Hepatocyte (in vitro differentiated cells): ENCODE data around the gene DSCAM.

Experiments
- EZH2 ChIP-seq: fragments of 200-600 bp; sonication (generic); IDR thresholded peaks from 2 replicates; pipeline ENCODE4 v1.6.1; 2016; ENCODE audit warnings: antibody characterized with exemption, mild to moderate bottlenecking, borderline replicate concordance
- TF ChIP-seq, protein P1 (sequence below): fragments of 200-600 bp; sonication (generic); IDR thresholded peaks from 2 replicates; pipeline ENCODE4 v1.5.1; 2016; ENCODE audit warnings: antibody characterized with exemption, mild to moderate bottlenecking; ENCODE audit not compliant: poor library complexity

DNA sequence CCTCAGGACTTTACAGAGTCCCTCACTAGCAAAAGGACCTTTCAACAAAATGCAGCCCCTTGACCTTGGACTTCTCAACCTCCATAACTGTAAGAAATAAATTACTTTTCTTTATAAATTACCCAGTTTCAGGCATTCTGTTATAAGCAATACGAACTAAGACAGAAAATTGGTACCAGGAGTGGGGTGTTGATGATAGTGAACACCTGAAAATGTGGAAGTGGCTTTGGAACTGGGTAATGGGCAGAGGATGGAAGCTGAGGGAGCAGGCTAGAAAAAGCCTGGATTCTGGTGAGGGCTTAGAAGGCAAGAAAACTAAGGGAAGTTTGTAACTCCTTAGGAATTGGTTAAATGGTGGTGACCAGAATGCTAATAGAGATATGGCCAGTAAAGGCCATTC, 46.8 kb downstream of the DSCAM start:
- TF ChIP-seq, protein P1, sequence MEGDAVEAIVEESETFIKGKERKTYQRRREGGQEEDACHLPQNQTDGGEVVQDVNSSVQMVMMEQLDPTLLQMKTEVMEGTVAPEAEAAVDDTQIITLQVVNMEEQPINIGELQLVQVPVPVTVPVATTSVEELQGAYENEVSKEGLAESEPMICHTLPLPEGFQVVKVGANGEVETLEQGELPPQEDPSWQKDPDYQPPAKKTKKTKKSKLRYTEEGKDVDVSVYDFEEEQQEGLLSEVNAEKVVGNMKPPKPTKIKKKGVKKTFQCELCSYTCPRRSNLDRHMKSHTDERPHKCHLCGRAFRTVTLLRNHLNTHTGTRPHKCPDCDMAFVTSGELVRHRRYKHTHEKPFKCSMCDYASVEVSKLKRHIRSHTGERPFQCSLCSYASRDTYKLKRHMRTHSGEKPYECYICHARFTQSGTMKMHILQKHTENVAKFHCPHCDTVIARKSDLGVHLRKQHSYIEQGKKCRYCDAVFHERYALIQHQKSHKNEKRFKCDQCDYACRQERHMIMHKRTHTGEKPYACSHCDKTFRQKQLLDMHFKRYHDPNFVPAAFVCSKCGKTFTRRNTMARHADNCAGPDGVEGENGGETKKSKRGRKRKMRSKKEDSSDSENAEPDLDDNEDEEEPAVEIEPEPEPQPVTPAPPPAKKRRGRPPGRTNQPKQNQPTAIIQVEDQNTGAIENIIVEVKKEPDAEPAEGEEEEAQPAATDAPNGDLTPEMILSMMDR: no peak
- no peak for TF ChIP-seq EZH2
